Urinary bladder (tissue), 4 donors: ENCODE data around the gene ECHDC3. TPM values are rescaled to one million over a fixed set of nuclear protein-coding genes. Genes with fewer than 3 reads are reported as not detected.

Experiments used
- DNase-seq: peaks from one replicate; pipeline ENCODE4 v3.0.0-alpha.2; 2015; ENCODE audit errors: extremely low spot score
- H3K27ac ChIP-seq: one replicate; pipeline ENCODE4 v1.5.1; 2013; ENCODE audit warnings: low read depth, mild to moderate bottlenecking, moderate library complexity
- H3K36me3 ChIP-seq: one replicate; pipeline ENCODE4 v1.6.1; 2013; ENCODE audit warnings: mild to moderate bottlenecking, moderate library complexity; ENCODE audit not compliant: insufficient read depth
- H3K4me1 ChIP-seq: one replicate; pipeline ENCODE4 v1.6.1; 2013; ENCODE audit warnings: mild to moderate bottlenecking, moderate library complexity; ENCODE audit not compliant: insufficient read depth
- H3K4me3 ChIP-seq: one replicate; pipeline ENCODE4 v1.5.1; 2013; ENCODE audit warnings: low read depth, low read length
- WGBS: extraction: QIAGEN DNeasy Blood & Tissue Kit; methylation state at CpG from one replicate; pipeline ENCODE4 v1.1.7; 2013; 5-methylcytosine and 5-hydroxymethylcytosine counted together
- polyA plus RNA-seq: library from polyadenylated mRNA; stranded (reverse); fragments of 200-250 nt; gene quantifications from one replicate; pipeline ENCODE4 v1.2.3, GENCODE V29; 2013
- total RNA-seq: library from RNA; depleted of rRNA; stranded (reverse); fragments of >200 nt; gene quantifications from one replicate; pipeline ENCODE4 v1.2.3, GENCODE V29; 2014
- donor health status: healthy with polysubstance abuse.
- donor health status: healthy.

ECHDC3 gene
- total and polyA plus RNA-seq, 2 donors = 1.5 to 28.1 TPM

DNA sequence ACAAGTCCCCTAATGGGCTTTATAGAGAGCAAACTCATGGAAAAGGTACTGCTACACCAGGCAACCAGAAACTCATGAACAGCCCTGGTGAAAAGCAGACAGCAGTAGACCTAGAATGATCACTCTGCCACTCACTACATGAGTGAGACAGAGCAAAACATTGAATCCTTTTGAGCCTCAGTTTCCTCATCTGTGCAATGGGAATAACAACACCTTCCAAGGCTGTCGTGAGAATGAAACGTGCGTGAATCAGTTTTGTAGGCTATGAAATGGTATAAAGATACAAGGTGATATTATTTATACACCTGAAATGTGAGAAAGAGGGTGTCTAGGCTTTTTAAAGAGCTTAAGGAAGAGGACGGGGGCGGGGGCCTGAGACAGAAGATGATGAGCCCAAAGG, 66.6 kb downstream of the ECHDC3 start:
- Histone ChIP-seq H3K36me3 (no peaks in the 10 kb centered on the region), H3K27ac (no peak overlapping the region)
- 96% methylated on average over 5 of the region's 5 CpGs for WGBS

GRCh38 chr10:11810313-11810766, 68.2 kb downstream of the ECHDC3 start:
- H3K36me3 ChIP-seq = no peaks in the 10 kb centered on the region
- no peak for DNase-seq
- no peak overlapping the region for H3K27ac ChIP-seq
- H3K4me1 ChIP-seq = no peaks in the 10 kb centered on the region
- WGBS = 39% methylated on average over 13 of the region's 13 CpGs
- H3K4me3 ChIP-seq = no peak overlapping the region

More for the DNA sequence above, 66.6 kb downstream of the ECHDC3 start:
- H3K4me1 ChIP-seq = no peaks in the 10 kb centered on the region
- no peak for DNase-seq
- no peak overlapping the region for H3K4me3 ChIP-seq

- DNase-seq = no peak
- H3K27ac ChIP-seq = no peak overlapping the region
- H3K36me3 ChIP-seq = no peaks in the 10 kb centered on the region
- WGBS = 67% methylated on average over 6 of the region's 6 CpGs
- H3K4me3 ChIP-seq = no peak overlapping the region
- H3K4me1 ChIP-seq = no peaks in the 10 kb centered on the region
Measured at GRCh38 chr10:11810973-11811372, 68.8 kb downstream of the ECHDC3 start.

GRCh38 chr10:11813177-11813576, 71.0 kb downstream of the ECHDC3 start:
- no peaks in the 10 kb centered on the region for H3K36me3 ChIP-seq
- H3K4me1 ChIP-seq = no peaks in the 10 kb centered on the region
- H3K4me3 ChIP-seq = no peak overlapping the region
- 87% methylated on average over 7 of the region's 7 CpGs for WGBS
- no peak for DNase-seq
- H3K27ac ChIP-seq = no peak overlapping the region

Other genes starting within 250 kb of the ECHDC3 start
- 21.7 TPM for gene USP6NL, start 130.7 kb upstream of the ECHDC3 start, total RNA-seq
- 8.5 TPM for gene USP6NL, start 130.7 kb upstream of the ECHDC3 start, polyA plus RNA-seq
- gene PROSER2, start 81.0 kb downstream of the ECHDC3 start, total RNA-seq = 3.2 TPM
- 6.6 TPM for gene PROSER2, start 81.0 kb downstream of the ECHDC3 start, polyA plus RNA-seq